ENCODE data around the gene ARHGAP8.
"Not testable (repeated sequence)": the region's sequence is repeated elsewhere in the genome, so short reads cannot be mapped to it uniquely, and the experiment has no call there.

Gene ARHGAP8

DNA sequence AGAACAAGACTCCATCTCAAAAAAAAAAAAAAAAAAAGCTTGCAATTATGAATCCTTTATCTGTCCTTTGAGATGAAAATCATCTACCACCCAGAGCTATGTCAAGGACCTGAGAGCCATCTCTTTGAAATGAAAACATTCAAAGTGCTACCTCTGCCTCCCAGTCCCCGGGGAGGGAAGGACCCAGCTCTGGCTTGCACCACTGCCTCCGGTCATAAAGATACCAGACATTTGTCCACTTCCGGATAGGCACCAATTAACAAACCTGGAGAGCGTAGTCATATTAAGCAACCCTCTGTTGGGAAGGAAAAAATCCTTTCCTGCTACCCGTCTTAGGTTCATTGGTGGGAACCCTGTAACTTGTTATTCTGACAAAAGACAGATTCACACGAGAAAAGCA lies 98.6 kb downstream of the ARHGAP8 start:
- Histone ChIP-seq H3K23ac (ENCODE audit: low read length in 2 of 2) (no peak overlapping the region), H4K91ac (ENCODE audit: low read length) (no peak overlapping the region), H3K4me3 (ENCODE audit: insufficient read depth in 1 of 2, low read depth in 1 of 2, low read length in 2 of 2) (no peak overlapping the region), H2BK120ac (ENCODE audit: low read depth, low read length) (no peak overlapping the region), H3K4me2 (ENCODE audit: low read length, poor library complexity, severe bottlenecking) (no peak overlapping the region), H2AFZ (ENCODE audit: low read depth, low read length) (no peak overlapping the region), H3K27ac (ENCODE audit: low read length, poor library complexity, severe bottlenecking) (no peak overlapping the region), H3K4ac (ENCODE audit: low read depth in 1 of 2, low read length in 2 of 2) (no peak overlapping the region), H3K9ac (ENCODE audit: low read length) (no peak overlapping the region), H4K8ac (ENCODE audit: low read length) (no peak overlapping the region), H3K18ac (ENCODE audit: low read depth in 1 of 2, low read length in 2 of 2) (no peak overlapping the region), H2BK12ac (ENCODE audit: low read length in 2 of 2) (no peak overlapping the region), H3K79me1 (replicated peaks; ENCODE audit: low read length, poor library complexity, severe bottlenecking) (no peaks in the 10 kb centered on the region), H3K4me1 (ENCODE audit: control insufficient read depth, insufficient read depth, low read depth, low read length) (no peaks in the 10 kb centered on the region), H2BK15ac (ENCODE audit: low read depth, poor library complexity, severe bottlenecking) (no peak overlapping the region), H3K27me3 (ENCODE audit: control insufficient read depth in 1 of 2, insufficient read depth in 1 of 2, low read length in 2 of 2) (peaks cover 0 to 5% of the 10 kb centered on the region in 2 experiments), H2AK5ac (ENCODE audit: low read length, severe bottlenecking) (no peak overlapping the region), H2BK5ac (ENCODE audit: low read depth, low read length, poor library complexity, severe bottlenecking) (no peak overlapping the region), H3K36me3 (ENCODE audit: control insufficient read depth in 1 of 2, insufficient read depth in 2 of 2, low read depth in 1 of 2, low read length in 2 of 2) (no peaks in the 10 kb centered on the region), H3K9me3 (ENCODE audit: control insufficient read depth, low read length) (no peaks in the 10 kb centered on the region), H3K14ac (ENCODE audit: low read length in 2 of 2) (no peak overlapping the region)
- 91% methylated on average over 5 of the region's 6 CpGs for WGBS
- DNase-seq = no peak

DNA sequence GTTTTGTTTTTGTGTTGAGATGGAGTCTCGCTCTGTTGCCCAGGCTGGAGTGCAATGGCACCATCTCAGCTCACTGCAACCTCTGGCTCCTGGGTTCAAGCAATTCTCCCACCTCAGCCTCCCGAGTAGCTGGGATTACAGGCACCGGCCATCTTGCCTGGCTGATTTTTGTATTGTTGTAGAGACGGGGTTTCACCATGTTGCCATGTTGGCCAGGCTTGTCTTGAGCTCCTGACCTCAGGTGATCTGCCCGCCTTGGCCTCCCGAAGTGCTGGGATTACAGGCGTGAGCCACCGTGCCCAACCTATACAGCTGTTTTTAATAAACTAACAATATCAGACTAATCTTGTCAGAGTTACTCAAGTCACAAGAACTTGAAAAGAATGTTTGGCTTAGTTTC lies 102.3 kb downstream of the ARHGAP8 start:
- H3K23ac ChIP-seq (ENCODE audit: low read length in 2 of 2); H4K91ac ChIP-seq (ENCODE audit: low read length); H3K18ac ChIP-seq (ENCODE audit: low read depth in 1 of 2, low read length in 2 of 2); H2AFZ ChIP-seq (ENCODE audit: low read depth, low read length); H3K14ac ChIP-seq (ENCODE audit: low read length in 2 of 2); H3K27me3 ChIP-seq (ENCODE audit: control insufficient read depth in 1 of 2, insufficient read depth in 1 of 2, low read length in 2 of 2); H3K9me3 ChIP-seq (ENCODE audit: control insufficient read depth, low read length); H3K79me1 ChIP-seq (replicated peaks; ENCODE audit: low read length, poor library complexity, severe bottlenecking); H3K4me2 ChIP-seq (ENCODE audit: low read length, poor library complexity, severe bottlenecking); H3K4me3 ChIP-seq (ENCODE audit: insufficient read depth in 1 of 2, low read depth in 1 of 2, low read length in 2 of 2); H2AK5ac ChIP-seq (ENCODE audit: low read length, severe bottlenecking); H3K36me3 ChIP-seq (ENCODE audit: control insufficient read depth in 1 of 2, insufficient read depth in 2 of 2, low read depth in 1 of 2, low read length in 2 of 2); H2BK5ac ChIP-seq (ENCODE audit: low read depth, low read length, poor library complexity, severe bottlenecking); H3K4ac ChIP-seq (ENCODE audit: low read depth in 1 of 2, low read length in 2 of 2); H3K9ac ChIP-seq (ENCODE audit: low read length); H3K27ac ChIP-seq (ENCODE audit: low read length, poor library complexity, severe bottlenecking); H2BK120ac ChIP-seq (ENCODE audit: low read depth, low read length); H4K8ac ChIP-seq (ENCODE audit: low read length); DNase-seq; H2BK15ac ChIP-seq (ENCODE audit: low read depth, poor library complexity, severe bottlenecking); H2BK12ac ChIP-seq (ENCODE audit: low read length in 2 of 2); H3K4me1 ChIP-seq (ENCODE audit: control insufficient read depth, insufficient read depth, low read depth, low read length): not testable (repeated sequence)
- 96% methylated on average over 6 of the region's 8 CpGs for WGBS

DNA sequence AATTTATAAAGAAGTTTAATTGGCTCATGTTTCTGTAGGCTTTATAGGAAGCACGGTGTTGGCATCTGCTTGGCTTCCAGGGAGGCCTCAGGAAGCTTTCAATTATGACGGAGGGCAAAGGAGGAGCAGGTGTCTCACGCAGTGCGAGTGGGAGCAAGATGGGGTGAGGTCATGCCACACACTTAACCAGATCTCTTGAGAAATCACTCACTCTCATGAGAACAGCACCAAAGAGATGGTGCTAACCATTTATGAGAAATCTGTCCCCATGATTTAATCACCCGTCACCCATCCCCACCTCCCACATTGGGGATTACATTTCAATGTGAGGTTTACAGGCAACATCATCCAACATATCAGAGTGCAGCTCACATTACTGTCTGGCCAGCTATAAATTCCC lies 103.5 kb downstream of the ARHGAP8 start:
- no peak overlapping the region for H4K91ac ChIP-seq (ENCODE audit: low read length)
- no peaks in the 10 kb centered on the region for H3K9me3 ChIP-seq (ENCODE audit: control insufficient read depth, low read length)
- no peaks in the 10 kb centered on the region for H3K79me1 ChIP-seq (replicated peaks; ENCODE audit: low read length, poor library complexity, severe bottlenecking)
- H2AFZ ChIP-seq (ENCODE audit: low read depth, low read length) = no peak overlapping the region
- no peak overlapping the region for H3K9ac ChIP-seq (ENCODE audit: low read length)
- H2AK5ac ChIP-seq (ENCODE audit: low read length, severe bottlenecking) = no peak overlapping the region
- H2BK12ac ChIP-seq (ENCODE audit: low read length in 2 of 2) = no peak overlapping the region
- H3K4me3 ChIP-seq (ENCODE audit: insufficient read depth in 1 of 2, low read depth in 1 of 2, low read length in 2 of 2) = no peak overlapping the region
- no peaks in the 10 kb centered on the region for H3K4me1 ChIP-seq (ENCODE audit: control insufficient read depth, insufficient read depth, low read depth, low read length)
- H3K14ac ChIP-seq (ENCODE audit: low read length in 2 of 2) = no peak overlapping the region
- no peak overlapping the region for H3K4me2 ChIP-seq (ENCODE audit: low read length, poor library complexity, severe bottlenecking)
- H3K36me3 ChIP-seq (ENCODE audit: control insufficient read depth in 1 of 2, insufficient read depth in 2 of 2, low read depth in 1 of 2, low read length in 2 of 2) = no peaks in the 10 kb centered on the region
- H3K27ac ChIP-seq (ENCODE audit: low read length, poor library complexity, severe bottlenecking) = no peak overlapping the region
- H3K18ac ChIP-seq (ENCODE audit: low read depth in 1 of 2, low read length in 2 of 2) = no peak overlapping the region
- no peak overlapping the region for H3K4ac ChIP-seq (ENCODE audit: low read depth in 1 of 2, low read length in 2 of 2)
- WGBS = 82% methylated on average over 5 of the region's 5 CpGs
- no peaks in the 10 kb centered on the region for H3K27me3 ChIP-seq (ENCODE audit: control insufficient read depth in 1 of 2, insufficient read depth in 1 of 2, low read length in 2 of 2)
- H2BK120ac ChIP-seq (ENCODE audit: low read depth, low read length) = no peak overlapping the region
- H4K8ac ChIP-seq (ENCODE audit: low read length) = no peak overlapping the region
- no peak overlapping the region for H3K23ac ChIP-seq (ENCODE audit: low read length in 2 of 2)
- H2BK15ac ChIP-seq (ENCODE audit: low read depth, poor library complexity, severe bottlenecking) = no peak overlapping the region
- no peak for DNase-seq
- no peak overlapping the region for H2BK5ac ChIP-seq (ENCODE audit: low read depth, low read length, poor library complexity, severe bottlenecking)

DNA sequence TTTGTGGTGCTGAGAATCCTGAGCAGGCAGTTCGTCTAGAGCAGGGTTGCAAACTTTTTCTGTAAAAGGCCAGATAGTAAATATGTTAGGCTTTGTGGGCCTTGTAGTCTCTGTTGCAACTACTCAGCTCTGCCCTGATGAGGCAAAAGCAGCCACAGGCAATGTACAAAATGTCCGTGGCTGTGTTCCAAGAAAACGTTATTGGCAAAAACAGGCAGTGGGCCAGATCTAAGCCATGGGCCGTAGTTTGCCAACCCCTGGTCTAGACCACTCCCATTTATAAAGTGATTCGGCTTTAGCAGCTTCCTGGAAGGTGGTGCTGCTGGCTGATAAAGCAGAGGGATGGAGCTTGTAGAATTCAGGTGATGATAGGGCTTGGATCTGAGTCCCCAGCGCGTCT lies 106.4 kb downstream of the ARHGAP8 start:
- not testable (repeated sequence) for DNase-seq; H2BK120ac ChIP-seq (ENCODE audit: low read depth, low read length); H3K4me3 ChIP-seq (ENCODE audit: insufficient read depth in 1 of 2, low read depth in 1 of 2, low read length in 2 of 2); H3K9me3 ChIP-seq (ENCODE audit: control insufficient read depth, low read length); H2BK12ac ChIP-seq (ENCODE audit: low read length in 2 of 2); H4K8ac ChIP-seq (ENCODE audit: low read length); H3K4me1 ChIP-seq (ENCODE audit: control insufficient read depth, insufficient read depth, low read depth, low read length); H3K4me2 ChIP-seq (ENCODE audit: low read length, poor library complexity, severe bottlenecking); H3K27ac ChIP-seq (ENCODE audit: low read length, poor library complexity, severe bottlenecking); H3K23ac ChIP-seq (ENCODE audit: low read length in 2 of 2); H2AK5ac ChIP-seq (ENCODE audit: low read length, severe bottlenecking); H3K27me3 ChIP-seq (ENCODE audit: control insufficient read depth in 1 of 2, insufficient read depth in 1 of 2, low read length in 2 of 2); H3K36me3 ChIP-seq (ENCODE audit: control insufficient read depth in 1 of 2, insufficient read depth in 2 of 2, low read depth in 1 of 2, low read length in 2 of 2); H3K4ac ChIP-seq (ENCODE audit: low read depth in 1 of 2, low read length in 2 of 2); H4K91ac ChIP-seq (ENCODE audit: low read length); H3K79me1 ChIP-seq (replicated peaks; ENCODE audit: low read length, poor library complexity, severe bottlenecking); H3K14ac ChIP-seq (ENCODE audit: low read length in 2 of 2); H2BK15ac ChIP-seq (ENCODE audit: low read depth, poor library complexity, severe bottlenecking); H2BK5ac ChIP-seq (ENCODE audit: low read depth, low read length, poor library complexity, severe bottlenecking); H3K9ac ChIP-seq (ENCODE audit: low read length); H2AFZ ChIP-seq (ENCODE audit: low read depth, low read length); H3K18ac ChIP-seq (ENCODE audit: low read depth in 1 of 2, low read length in 2 of 2)
- WGBS = 77% methylated on average over 7 of the region's 7 CpGs

Measured in mesenchymal stem cell (in vitro differentiated cells and primary cell).